Neural crest cell (in vitro differentiated cells): ENCODE measurements around the gene GRM4. TPM values are rescaled to one million over a fixed set of nuclear protein-coding genes. Genes with fewer than 3 reads are reported as not detected.
A peak's percentile ranks its signal among the peaks of the same experiment; 100 is the strongest.

Source experiments
- DNase-seq: peaks from one replicate; pipeline ENCODE4 v3.0.0; 2021; ENCODE audit warnings: low read depth, mixed read lengths, low spot score
- H3K27ac Mint-ChIP-seq: one replicate; pipeline ENCODE4 v1.8.0; 2021; ENCODE audit warnings: mild to moderate bottlenecking, mixed read lengths; ENCODE audit not compliant: unreplicated experiment
- H3K27me3 Mint-ChIP-seq: 2 replicates; pipeline ENCODE4 v1.8.0; 2021; ENCODE audit warnings: low read depth, mild to moderate bottlenecking, mixed read lengths
- H3K36me3 Mint-ChIP-seq: 2 replicates; pipeline ENCODE4 v1.8.0; 2021; ENCODE audit warnings: low read depth, mild to moderate bottlenecking, mixed read lengths
- H3K4me1 Mint-ChIP-seq: 2 replicates; pipeline ENCODE4 v1.8.0; 2021; ENCODE audit warnings: mixed read lengths
- H3K4me3 Mint-ChIP-seq: one replicate; pipeline ENCODE4 v1.8.0; 2021; ENCODE audit warnings: mild to moderate bottlenecking, mixed read lengths
- H3K9me3 Mint-ChIP-seq: 2 replicates; pipeline ENCODE4 v1.8.0; 2021; ENCODE audit warnings: mixed read lengths
- total RNA-seq: library from RNA; stranded (reverse); gene quantifications from 2 replicates; pipeline ENCODE4 v1.2.1, GENCODE V29; 2021
- TF ChIP-seq, protein P1 (sequence below): fragments of 200-600 bp; sonication (generic); conservative IDR thresholded peaks from 2 replicates; pipeline ENCODE4 v1.5.0; 2021; ENCODE audit warnings: antibody characterized with exemption, mild to moderate bottlenecking

The GRM4 gene
- total RNA-seq, 1 donor from 2014 or later: not detected

- Mint-ChIP-seq H3K36me3 (no peaks in the 10 kb centered on the region), H3K27ac (no peak overlapping the region), H3K27me3 (peaks cover 58% of the 10 kb centered on the region), H3K4me1 (peaks cover 3% of the 10 kb centered on the region), H3K9me3 (no peaks in the 10 kb centered on the region), H3K4me3 (no peak overlapping the region)
- TF ChIP-seq, protein P1, sequence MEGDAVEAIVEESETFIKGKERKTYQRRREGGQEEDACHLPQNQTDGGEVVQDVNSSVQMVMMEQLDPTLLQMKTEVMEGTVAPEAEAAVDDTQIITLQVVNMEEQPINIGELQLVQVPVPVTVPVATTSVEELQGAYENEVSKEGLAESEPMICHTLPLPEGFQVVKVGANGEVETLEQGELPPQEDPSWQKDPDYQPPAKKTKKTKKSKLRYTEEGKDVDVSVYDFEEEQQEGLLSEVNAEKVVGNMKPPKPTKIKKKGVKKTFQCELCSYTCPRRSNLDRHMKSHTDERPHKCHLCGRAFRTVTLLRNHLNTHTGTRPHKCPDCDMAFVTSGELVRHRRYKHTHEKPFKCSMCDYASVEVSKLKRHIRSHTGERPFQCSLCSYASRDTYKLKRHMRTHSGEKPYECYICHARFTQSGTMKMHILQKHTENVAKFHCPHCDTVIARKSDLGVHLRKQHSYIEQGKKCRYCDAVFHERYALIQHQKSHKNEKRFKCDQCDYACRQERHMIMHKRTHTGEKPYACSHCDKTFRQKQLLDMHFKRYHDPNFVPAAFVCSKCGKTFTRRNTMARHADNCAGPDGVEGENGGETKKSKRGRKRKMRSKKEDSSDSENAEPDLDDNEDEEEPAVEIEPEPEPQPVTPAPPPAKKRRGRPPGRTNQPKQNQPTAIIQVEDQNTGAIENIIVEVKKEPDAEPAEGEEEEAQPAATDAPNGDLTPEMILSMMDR: no peak
- no peak for DNase-seq
These were observed 10.3 kb downstream of the GRM4 start for GRCh38 chr6:34135541-34135940.

DNA sequence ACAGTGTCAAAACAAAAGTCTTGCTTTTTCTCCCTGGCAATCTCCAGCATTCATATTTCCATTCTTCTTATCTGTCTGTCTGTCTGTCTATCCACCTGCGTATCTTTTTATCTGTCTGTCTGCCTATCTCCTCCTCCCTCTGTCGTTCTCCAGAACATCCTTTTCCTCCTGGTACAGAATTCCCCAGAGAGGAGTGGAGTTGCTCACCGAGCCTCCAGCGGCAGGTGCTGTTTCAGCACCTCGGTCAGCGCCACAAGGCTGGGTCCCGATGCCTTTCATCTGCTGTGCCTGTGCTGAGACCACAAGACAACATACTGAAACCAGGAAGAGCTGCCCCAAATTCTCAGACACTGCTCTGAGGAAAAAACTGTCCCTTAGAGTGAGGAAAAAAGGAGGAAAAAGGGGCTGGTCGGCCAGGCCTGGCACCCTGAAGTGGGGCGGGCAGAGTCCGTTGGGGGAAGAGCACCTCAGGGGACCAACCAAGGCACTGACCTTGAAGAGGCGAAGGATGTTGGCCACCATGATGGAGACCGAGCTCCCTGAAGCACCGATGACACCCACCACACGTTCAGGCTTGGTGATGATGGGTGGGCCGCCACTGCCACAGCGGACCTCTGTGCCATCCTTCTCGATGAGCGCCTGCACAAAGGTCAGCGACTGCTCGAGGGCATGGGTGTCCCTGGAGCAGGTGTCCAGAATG is 13.3 kb downstream of the GRM4 start:
- Mint-ChIP-seq H3K9me3 (no peaks in the 10 kb centered on the region), H3K4me1 (peaks cover 3% of the 10 kb centered on the region), H3K36me3 (no peaks in the 10 kb centered on the region), H3K4me3 (no peak overlapping the region), H3K27me3 (peaks cover 31% of the 10 kb centered on the region), H3K27ac (no peak overlapping the region)
- TF ChIP-seq, protein P1: no peak
- DNase-seq: peak; percentile 73

DNA sequence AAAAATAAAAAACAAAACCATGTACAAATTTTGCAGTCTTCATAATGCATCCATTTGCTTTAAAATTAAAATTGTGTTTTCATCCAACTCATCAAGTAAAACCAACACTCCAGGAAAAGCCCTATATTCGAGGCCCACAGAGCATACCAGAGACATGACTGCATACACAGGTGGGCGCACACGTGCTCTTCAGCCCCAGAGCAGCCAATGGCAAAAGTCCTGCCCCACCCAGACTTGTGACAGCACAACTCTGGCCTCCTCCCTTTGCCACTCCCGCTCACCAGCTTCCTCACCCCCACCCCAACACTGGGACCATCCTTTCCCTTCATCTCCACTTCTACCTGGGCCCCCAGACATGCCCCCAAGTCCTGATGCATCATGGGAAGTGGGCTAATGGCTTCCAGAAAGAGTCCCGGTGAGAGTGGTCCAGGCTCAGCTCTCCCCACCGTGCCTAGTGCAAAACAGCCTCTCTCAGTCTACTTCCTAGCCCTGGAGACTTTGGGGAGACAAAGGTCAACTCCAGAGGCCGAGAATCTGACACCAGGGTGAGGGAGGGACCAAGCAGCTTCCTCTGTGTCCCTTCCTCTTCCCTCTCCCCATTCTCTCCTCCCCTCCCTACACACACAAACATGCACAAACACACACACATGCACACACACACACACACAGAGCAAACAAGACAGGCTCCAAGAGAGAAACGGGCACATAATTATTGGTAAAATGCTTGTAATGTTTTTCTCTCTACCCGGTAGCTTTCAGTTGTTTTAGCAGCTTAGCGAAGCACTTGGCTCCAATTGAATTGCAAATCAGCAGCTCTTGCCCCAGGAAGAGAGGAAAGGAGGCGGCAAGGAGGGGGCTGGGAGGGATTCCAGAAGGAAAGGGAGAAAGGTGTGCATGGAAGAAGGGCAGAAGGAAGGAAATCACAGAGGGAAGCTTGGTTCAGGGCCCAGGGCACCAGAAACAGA is 14.3 kb downstream of the GRM4 start:
- H3K27me3 Mint-ChIP-seq: peaks cover 36% of the 10 kb centered on the region
- DNase-seq: no peak
- H3K36me3 Mint-ChIP-seq: no peaks in the 10 kb centered on the region
- TF ChIP-seq, protein P1: no peak
- no peaks in the 10 kb centered on the region for H3K9me3 Mint-ChIP-seq
- H3K4me1 Mint-ChIP-seq: peaks cover 3% of the 10 kb centered on the region
- no peak overlapping the region for H3K27ac Mint-ChIP-seq
- H3K4me3 Mint-ChIP-seq: no peak overlapping the region

DNA sequence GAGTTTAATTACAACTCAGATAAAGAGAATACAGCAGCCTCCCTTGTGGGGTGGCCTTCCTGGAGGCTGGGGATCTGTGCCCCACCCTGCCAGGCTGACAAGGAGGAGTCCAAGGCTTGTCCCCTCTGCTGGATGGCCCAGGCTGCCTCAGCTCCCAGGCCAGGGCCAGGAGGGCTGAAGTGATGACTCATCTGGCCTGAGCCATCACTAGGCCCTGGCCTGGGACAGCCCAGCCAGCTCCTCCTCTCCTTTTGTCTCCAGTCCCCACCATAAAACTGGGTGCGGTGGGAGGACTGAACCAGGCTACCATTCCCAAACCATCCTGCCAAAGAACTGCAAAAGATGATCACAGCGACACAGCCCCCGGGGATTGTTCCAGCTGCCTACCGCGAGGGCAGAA is 15.0 kb downstream of the GRM4 start:
- H3K27me3 Mint-ChIP-seq: peaks cover 30% of the 10 kb centered on the region
- H3K4me1 Mint-ChIP-seq: peaks cover 3% of the 10 kb centered on the region
- no peaks in the 10 kb centered on the region for H3K36me3 Mint-ChIP-seq
- no peak overlapping the region for H3K4me3 Mint-ChIP-seq
- TF ChIP-seq, protein P1: no peak
- H3K27ac Mint-ChIP-seq: no peak overlapping the region
- DNase-seq: no peak
- no peaks in the 10 kb centered on the region for H3K9me3 Mint-ChIP-seq

- DNase-seq: no peak
- no peak overlapping the region for H3K4me3 Mint-ChIP-seq
- peaks cover 22% of the 10 kb centered on the region for H3K27me3 Mint-ChIP-seq
- H3K27ac Mint-ChIP-seq: no peak overlapping the region
- TF ChIP-seq, protein P1: no peak
- peaks cover 3% of the 10 kb centered on the region for H3K4me1 Mint-ChIP-seq
- no peaks in the 10 kb centered on the region for H3K9me3 Mint-ChIP-seq
- no peaks in the 10 kb centered on the region for H3K36me3 Mint-ChIP-seq
These were observed 16.1 kb downstream of the GRM4 start for GRCh38 chr6:34129753-34130152.
